ENCODE measurements around the gene NT5C. TPM values are rescaled to one million over a fixed set of nuclear protein-coding genes. Genes with fewer than 3 reads are reported as not detected.

NT5C gene
- total RNA-seq, 1 donor, result 40.2 TPM

DNA sequence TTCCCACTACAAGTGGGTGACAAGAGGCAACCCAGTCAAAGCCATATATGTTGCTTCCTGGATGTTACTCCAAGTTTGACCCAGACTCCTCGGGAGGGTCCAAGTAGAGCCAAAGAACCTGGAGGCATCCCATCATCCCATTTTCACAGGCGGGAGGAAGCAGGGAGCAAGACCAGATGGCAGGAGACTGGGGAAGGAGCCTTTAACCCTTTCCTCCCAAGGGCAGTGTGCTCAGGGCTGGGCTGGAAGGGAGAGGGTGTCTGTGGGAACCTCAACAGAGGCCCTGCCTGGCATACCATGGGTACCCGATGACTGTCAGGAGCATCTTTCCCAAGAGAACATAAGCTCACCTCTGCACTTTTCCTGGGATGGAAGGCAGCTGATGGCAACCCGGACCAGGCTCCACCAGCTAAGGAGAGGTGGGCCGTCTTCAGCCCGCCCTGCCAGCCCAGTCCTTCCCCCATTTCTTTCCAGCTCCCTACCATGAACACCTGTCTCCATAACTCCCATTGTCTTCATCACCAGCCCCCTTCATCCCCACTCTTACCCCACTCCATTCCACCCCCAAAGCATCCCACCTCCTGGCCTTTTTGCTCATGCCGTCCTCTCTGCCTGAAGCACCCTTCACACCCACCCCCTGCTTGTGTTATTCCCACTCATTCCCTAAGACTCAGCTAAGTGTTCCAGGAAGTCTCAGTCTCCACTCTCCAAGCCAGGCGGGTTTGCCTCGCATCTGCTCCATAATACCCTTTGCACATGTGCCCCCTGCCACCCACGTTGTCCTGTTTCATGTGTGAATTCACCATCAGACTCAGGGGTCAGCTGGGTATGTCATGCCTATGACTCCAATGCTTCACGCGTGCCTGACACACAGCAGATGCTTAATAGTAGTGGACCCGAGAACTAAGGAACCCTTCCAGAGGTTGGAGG is 49.7 kb downstream of the NT5C start:
- TF ChIP-seq, protein P1, sequence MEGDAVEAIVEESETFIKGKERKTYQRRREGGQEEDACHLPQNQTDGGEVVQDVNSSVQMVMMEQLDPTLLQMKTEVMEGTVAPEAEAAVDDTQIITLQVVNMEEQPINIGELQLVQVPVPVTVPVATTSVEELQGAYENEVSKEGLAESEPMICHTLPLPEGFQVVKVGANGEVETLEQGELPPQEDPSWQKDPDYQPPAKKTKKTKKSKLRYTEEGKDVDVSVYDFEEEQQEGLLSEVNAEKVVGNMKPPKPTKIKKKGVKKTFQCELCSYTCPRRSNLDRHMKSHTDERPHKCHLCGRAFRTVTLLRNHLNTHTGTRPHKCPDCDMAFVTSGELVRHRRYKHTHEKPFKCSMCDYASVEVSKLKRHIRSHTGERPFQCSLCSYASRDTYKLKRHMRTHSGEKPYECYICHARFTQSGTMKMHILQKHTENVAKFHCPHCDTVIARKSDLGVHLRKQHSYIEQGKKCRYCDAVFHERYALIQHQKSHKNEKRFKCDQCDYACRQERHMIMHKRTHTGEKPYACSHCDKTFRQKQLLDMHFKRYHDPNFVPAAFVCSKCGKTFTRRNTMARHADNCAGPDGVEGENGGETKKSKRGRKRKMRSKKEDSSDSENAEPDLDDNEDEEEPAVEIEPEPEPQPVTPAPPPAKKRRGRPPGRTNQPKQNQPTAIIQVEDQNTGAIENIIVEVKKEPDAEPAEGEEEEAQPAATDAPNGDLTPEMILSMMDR (IDR thresholded peaks at IDR 0.05; ENCODE audit: insufficient read depth, low read depth, low read length), result no peak
- no peak for DNase-seq (ENCODE audit: low read depth)
- no peak overlapping the region for H3K4me3 ChIP-seq (ENCODE audit: low read depth, low read length)

Small RNA genes within 50 kb of the gene (small RNA-seq; reads per million reads assigned to genes)
- not detected for gene RF00019

Other genes with a start within 250 kb of the NT5C start
- not detected in 2 replicates for gene FADS6, start 238.1 kb downstream of the NT5C start, total RNA-seq
- not detected in 2 replicates for gene USH1G, start 208.5 kb downstream of the NT5C start, total RNA-seq
- gene OTOP2, start 207.5 kb downstream of the NT5C start, total RNA-seq, result not detected in 2 replicates
- gene OTOP3, start 195.8 kb downstream of the NT5C start, total RNA-seq, result not detected in 2 replicates
- gene HID1, start 159.0 kb downstream of the NT5C start, total RNA-seq, result 3.5 and 4.3 TPM in 2 replicates
- gene CDR2L, start 144.1 kb downstream of the NT5C start, total RNA-seq, result 26.8 and 31.9 TPM in 2 replicates
- gene MRPL58, start 119.1 kb downstream of the NT5C start, total RNA-seq, result 23.7 and 30.6 TPM in 2 replicates
- gene ATP5PD, start 84.8 kb downstream of the NT5C start, total RNA-seq, result 275 and 323 TPM in 2 replicates
- 16.4 and 22.5 TPM in 2 replicates for gene KCTD2, start 84.5 kb downstream of the NT5C start, total RNA-seq
- gene SLC16A5, start 43.8 kb downstream of the NT5C start, total RNA-seq, result 5.6 and 6.4 TPM in 2 replicates
- 2.6 and 3.0 TPM in 2 replicates for gene ARMC7, start 21.8 kb downstream of the NT5C start, total RNA-seq
- 163 and 189 TPM in 2 replicates for gene JPT1, start 22.8 kb upstream of the NT5C start, total RNA-seq
- 79.2 and 124 TPM in 2 replicates for gene SUMO2, start 51.2 kb upstream of the NT5C start, total RNA-seq
- gene NUP85, start 73.9 kb upstream of the NT5C start, total RNA-seq, result 31.1 and 31.6 TPM in 2 replicates
- 13.2 and 14.2 TPM in 2 replicates for gene GGA3, start 129.9 kb upstream of the NT5C start, total RNA-seq
- gene MRPS7, start 130.1 kb upstream of the NT5C start, total RNA-seq, result 57.0 and 70.8 TPM in 2 replicates
- 6.0 and 6.4 TPM in 2 replicates for gene MIF4GD, start 139.5 kb upstream of the NT5C start, total RNA-seq
- gene SLC25A19, start 157.7 kb upstream of the NT5C start, total RNA-seq, result 5.5 and 7.8 TPM in 2 replicates